22Rv1 (cell line): ENCODE results near the gene GDF15.

Experiments
- CTCF ChIP-seq: fragments of 450-650 bp; IDR thresholded peaks from 2 replicates; pipeline ENCODE4 v1.5.1; 2017; ENCODE audit warnings: mild to moderate bottlenecking
- ZFX ChIP-seq: fragments of 450-650 bp; IDR thresholded peaks from 2 replicates; pipeline ENCODE4 v1.6.1; 2017; ENCODE audit warnings: antibody characterized with exemption, borderline replicate concordance

DNA sequence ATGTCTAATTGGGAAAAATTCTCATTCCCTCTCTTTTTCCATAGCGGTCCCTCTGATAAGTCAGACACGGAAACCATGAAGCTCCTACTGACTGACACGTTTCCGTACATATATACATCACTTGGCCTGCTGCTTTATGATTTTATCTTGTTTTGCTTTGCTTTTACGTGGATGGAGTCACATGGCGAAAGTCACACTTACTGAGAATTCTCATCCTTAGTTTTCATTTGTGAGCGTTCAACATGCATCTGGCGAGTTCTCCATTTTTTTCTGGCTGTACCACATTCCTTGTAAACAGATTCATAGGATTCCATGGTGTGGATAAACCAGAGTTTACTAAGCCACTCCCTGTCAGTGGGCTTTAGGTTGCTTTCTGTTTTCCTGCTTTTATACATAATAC lies 24.3 kb upstream of the GDF15 start:
- TF ChIP-seq CTCF (no peak), ZFX (no peak)
